GM19351 (cell line): ENCODE measurements around the gene NUP37.
"Not testable (repeated sequence)": the region's sequence is repeated elsewhere in the genome, so short reads cannot be mapped to it uniquely, and the experiment has no call there.

Source experiments
- ATAC-seq: cut with Tn5 transposase; IDR thresholded peaks from one replicate; pipeline ENCODE4 v1.9.1; 2021; ENCODE audit warnings: mild to moderate bottlenecking, moderate library complexity; ENCODE audit not compliant: unreplicated experiment

NUP37 gene, protein sequence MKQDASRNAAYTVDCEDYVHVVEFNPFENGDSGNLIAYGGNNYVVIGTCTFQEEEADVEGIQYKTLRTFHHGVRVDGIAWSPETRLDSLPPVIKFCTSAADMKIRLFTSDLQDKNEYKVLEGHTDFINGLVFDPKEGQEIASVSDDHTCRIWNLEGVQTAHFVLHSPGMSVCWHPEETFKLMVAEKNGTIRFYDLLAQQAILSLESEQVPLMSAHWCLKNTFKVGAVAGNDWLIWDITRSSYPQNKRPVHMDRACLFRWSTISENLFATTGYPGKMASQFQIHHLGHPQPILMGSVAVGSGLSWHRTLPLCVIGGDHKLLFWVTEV

DNA sequence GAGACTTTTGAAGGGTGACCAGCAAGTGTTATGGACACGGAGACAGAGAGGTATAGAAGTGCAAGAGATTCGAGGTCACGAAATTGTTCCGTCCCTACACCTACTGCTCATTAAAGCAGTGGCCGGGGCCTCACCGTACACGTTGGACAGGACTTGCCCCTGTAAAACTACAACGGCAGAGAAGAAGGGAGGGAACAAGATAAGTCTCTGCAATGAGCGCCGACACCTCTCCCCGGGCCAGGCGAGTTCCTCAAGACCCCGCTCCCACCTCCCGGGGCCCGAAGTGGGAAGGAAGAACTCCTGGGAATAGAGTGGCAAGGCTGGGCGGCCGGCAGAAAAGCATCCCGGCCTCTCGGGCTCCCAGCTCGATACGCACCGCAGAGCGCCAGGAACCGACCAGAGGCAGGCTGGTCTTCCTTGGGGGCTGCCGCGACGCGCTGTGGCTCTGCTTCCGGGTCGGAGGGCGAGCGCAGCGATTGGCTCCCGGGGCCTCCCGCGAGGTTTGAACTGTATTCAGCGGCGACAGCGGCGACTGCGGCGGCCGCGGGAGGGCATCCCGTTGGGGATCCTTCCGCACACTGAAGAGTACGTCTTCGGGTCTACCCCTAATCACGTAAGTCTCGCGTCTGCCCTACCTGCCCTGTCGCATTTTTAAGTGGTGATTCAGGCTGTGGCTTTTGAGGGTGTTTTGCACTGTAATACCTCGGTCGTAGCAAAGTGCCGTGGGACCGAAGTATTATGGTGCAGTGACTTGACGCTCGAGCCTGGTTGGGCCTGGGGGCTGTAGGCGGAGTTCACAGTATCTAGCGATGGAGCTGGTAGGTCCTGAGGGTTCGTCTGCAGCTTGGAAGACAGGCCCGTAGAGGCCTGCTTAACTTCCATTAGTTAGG, at the start of gene NUP37, which contains the start of gene PARPBP:
Gene NUP37, minus strand, starts transcription at position 441 of the 890 bp plus-strand sequence. CDS start 1,596 bp downstream, outside the sequence.
Gene PARPBP, plus strand, starts transcription at position 510 of the 890 bp plus-strand sequence. CDS start 3,706 bp downstream, outside the sequence.
- ATAC-seq: peak; percentile 93

DNA sequence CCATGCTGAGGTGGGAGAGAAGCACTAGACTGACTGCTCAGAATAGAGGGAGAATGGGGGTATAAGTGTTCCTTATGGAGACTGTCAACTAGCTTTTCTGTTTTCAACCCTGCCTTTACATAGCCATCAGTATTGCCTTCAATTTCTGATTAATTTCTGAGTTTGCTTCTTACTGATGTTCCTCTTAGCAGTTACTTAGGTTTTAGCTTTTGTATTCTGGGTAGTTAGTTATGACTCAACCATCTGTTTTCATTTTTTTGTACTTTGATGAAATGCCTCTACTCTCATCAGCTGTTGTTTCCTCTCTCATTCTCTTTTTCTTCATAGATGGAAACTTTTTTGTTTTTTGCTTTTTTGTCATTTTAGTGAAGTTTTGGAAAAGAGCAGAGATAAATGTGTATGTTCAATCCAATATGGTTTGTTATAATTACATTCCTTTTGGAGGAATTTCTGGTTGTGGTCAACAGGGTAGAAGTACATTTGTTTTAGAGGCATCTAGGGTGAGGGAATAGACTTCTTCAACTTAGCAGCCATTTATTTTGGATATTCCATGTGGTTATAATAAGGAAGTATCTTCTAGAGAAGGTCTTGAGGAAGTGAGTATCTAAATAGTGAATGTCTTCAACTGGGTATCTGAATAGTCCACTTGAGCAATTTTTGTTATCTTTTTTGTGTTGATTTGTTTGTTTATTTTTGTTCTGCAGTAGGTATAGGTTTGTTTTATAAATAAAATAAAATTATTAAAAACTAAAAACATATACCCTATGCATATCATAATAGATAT, 48.1 kb upstream of the NUP37 start:
- peak; percentile 82 for ATAC-seq

DNA sequence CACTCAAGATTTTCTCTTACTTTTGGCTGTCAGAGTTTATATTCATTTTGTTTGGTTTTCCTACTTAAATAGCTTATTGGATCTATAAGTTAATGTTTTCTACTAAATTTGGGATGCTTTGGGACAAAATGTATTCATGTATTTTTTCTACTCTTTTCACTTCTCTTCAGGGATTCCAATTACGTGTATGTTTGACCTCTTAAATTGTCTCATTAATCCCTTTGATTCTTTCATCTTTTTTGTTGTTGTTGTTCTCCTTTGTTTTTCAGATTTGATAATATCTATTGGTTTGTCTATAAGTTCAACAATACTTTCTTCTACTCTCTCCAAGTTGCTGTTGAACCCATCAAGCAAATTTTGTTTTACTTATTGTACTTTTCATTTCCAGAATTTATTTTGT, 43.5 kb upstream of the NUP37 start:
- ATAC-seq: no peak

DNA sequence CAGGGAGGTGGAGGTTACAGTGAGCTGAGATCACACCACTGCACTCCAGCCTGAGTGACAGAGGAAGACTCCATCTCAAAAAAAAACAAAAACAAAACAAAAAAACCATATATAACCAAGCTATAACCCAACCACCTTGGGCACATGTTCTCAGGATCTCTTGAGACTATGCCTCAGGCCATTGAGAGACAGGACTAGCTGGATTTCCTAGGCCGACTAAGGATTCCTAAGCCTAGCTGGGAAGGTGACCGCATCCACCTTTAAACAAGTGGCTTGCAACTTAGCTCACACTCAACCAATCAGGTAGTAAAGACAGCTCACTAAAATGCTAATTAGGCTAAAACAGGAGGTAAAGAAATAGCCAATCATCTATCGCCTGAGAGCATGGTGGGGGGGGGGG, 35.3 kb upstream of the NUP37 start:
- not testable (repeated sequence) for ATAC-seq

DNA sequence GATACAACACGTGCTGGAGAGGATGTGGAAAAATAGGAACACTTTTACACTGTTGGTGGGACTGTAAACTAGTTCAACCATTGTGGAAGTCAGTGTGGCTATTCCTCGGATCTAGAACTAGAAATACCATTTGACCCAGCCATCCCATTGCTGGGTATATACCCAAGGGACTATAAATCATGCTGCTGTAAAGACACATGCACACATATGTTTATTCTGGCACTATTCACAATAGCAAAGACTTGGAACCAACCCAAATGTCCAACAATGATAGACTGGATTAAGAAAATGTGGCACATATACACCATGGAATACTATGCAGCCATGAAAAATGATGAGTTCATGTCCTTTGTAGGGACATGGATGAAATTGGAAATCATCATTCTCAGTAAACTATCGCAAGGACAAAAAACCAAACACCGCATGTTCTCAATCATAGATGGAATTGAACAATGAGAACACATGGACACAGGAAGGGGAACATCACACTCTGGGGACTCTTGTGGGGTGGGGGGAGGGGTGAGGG, 27.2 kb upstream of the NUP37 start:
- ATAC-seq: not testable (repeated sequence)

DNA sequence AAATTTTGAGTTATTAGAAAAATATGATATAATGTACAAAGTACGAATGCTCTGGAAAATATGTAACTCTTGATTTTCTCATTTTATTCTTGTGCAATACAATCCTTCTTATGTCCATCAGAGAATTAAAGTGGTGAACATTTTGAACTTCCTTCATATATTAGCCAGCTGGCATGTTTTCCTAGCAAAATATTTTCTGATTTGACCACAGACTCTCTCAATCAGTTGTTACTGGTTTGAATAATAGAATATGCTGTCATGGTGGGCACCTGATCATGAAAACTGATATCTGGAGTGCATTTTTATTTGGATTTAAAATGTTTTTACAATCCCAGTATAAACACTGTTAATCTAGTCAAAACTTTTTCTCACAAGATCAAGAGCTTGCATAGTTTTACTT, 24.3 kb upstream of the NUP37 start:
- ATAC-seq: no peak

DNA sequence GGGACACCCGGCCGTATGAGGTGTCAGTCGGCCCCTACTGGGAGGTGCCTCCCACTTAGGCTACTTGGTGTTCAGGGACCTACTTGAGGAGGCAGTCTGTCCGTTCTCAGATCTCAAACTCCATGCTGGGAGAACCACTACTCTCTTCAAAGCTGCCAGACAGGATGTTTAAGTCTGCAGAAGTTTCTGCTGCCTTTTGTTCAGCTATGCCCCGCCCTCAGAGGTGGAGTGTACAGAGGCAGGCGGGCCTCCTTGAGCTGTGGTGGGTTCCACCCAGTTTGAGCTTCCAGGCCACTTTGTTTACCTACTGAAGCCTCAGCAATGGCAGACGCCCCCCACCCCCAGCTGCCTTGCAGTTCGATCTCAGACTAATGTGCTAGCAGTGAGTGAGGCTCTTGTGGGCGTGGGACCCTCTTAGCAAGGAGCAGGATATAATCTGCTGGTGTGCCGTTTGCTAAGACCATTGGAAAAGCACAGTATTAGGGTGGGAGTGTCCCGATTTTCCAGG, 23.0 kb upstream of the NUP37 start:
- ATAC-seq: not testable (repeated sequence)

DNA sequence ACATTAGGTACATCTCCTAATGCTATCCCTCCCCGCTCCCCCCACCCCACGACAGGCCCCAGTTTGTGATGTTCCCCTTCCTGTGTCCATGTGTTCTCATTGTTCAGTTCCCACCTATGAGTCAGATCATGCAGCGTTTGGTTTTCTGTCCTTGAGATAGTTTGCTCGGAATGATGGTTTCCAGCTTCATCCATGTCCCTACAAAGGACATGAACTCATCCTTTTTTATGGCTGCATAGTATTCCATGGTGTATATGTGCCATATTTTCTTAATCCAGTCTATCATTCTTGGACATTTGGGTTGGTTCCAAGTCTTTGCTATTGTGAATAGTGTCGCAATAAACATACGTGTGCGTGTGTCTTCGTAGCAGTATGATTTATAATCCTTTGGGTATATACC, 17.7 kb upstream of the NUP37 start:
- ATAC-seq: not testable (repeated sequence)

DNA sequence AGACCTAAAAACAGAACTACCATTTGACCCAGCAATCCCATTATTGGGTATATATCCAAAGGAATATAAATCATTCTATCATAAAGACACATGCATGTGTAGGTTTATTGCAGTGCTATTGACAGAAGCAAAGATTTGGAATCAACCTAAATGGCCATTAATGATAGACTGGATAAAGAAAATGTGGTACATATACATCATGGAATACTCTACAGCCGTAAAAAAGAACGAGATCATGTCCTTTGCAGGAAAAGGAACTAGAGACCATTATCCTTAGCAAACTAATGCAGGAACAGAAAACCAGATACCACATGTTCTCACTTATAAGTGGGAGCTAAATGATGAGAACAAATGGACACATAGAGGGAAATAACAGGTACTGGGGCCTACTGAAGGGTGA, 11.5 kb upstream of the NUP37 start:
- ATAC-seq: not testable (repeated sequence)

DNA sequence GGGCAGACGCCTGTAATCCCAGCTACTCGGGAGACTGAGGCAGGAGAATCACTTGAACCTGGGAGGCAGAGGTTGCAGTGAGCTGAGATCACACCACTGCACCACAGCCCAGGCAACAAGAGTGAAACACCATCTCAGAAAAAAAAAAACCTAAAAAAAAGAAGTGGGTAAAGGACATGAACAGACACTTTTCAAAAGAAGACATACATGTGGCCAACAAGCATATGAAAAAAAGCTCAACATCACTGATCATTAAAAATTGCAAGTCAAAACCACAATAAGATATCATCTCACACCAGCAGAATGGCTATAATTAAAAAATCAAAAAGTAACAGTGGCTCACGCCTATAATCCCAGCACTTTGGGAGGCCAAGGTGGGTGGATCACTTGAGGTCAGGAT, 10.8 kb upstream of the NUP37 start:
- ATAC-seq: not testable (repeated sequence)

DNA sequence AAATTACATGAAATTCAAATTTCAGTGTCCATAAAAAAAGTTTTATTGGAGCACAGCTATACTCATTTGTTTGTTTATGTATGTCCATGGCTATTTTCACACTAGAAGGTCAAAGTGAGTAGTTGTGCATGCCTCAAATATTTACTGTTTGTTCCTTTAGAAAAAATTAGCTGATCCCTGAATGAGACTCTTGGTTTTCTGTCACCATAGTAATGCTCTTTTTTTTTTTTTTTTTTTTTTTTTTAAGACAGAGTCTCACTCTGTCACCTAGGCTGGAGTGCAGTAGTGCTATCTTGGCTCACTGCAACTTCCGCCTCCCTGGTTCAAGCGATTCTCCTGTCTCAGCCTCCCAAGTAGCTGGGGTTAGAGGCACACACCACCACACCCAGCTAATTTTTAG, 1.4 kb upstream of the NUP37 start:
- ATAC-seq: not testable (repeated sequence)

DNA sequence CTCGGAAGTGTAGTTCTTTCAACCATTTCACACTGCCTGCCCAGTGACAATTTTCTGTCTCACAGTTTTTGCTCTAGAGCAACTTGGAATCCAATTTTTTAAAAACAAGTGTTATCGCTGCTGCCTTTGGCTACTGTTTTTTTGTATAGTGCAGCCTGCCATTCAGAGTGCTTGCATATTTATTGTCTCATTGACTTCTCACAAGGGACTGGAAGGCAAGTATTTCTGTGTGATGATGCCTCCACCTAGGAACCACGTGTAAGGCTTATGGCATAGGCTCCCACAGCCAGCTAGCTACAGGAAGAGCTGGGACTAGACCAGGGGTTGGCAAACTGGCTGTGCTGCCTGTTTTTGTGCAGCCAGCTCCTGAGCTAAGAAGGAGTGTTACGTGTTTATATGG, 972 bp upstream of the NUP37 start:
- no peak for ATAC-seq

DNA sequence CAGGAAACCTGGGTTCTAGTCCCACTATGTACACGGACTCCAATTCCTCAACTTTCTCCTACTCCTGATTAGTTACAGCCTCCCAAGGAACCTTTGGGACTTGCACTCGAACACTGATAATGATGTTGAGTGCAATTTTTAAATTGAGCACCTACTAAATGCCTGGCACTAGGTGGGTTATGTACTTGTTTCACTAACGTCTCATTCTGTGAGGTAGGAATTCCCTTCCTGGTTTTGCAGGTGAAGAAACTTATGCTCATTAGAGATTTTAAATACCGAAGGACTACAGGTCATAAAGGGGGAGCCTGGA, 605 bp upstream of the NUP37 start:
- no peak for ATAC-seq

DNA sequence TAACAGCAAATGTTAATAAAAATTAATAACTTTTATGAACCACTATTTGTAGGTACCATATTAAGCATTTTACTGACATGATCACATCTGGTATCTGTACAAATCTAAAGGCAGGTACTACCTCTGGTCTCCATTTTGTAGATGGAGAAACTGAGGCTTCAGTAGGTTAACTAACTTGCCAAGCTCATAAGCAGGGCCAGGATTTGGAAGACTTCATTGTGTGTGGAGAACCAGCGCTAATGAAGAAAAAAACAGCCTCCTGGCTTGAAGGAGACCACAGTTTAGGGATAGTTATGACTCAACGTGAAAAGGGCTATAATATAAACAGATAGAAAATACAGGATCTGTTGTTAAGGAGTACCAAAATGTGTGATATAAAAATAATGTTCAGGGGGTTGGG, 1.0 kb downstream of the NUP37 start:
- no peak for ATAC-seq

DNA sequence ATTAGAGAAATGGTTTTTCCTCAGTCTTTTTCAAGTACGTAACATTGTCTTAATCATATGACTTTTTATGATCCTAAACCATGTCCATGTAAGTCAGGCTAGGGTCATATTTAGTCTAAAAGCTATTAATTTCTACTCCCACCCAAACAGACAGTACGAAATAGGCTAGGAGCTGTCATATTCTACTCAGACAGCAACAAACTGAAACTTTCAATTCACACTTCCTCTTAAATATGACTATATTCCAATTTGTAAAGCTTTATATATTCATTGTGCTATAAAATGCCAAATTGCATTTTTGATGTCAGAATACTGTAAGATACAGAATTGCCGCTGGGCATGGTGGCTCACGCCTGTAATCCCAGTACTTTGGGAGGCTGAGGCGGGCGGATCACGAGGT, 3.5 kb downstream of the NUP37 start:
- ATAC-seq: no peak

DNA sequence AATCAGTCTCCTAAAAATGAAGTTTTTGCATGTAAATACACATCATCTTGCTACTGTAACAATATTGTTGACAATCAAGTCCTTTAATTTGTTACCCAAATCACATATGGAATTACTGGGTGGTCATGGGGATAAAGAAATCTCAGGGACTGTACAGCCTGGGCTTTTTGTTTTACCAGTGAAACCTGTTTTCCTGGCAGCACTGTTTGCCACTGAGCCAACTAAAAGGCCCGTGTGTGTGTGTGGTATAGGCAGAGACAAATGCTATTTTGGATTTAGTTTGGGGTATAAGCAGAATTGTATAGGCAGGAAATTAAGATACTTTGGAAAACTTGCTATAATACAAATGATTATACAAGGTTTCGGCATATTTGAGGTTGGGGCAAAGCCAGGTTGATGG, 5.7 kb downstream of the NUP37 start:
- no peak for ATAC-seq

DNA sequence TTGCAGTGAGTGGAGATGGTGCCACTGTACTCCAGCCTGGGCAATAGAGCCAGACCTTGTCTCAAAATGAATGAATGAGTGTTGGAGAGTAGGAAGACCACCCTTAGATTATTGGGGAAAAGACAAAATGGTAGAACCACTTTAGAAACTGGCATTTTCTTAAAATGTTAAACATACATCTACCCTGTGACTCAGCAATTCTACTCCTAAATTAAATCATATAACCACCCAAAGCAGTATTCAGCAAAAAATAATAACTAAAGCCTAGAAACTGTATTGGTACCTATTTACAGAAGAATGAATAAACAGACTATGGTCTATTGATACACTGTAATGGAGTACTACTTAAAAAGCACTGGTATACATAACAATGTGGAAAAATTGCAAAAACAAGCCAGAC, 9.1 kb downstream of the NUP37 start:
- no peak for ATAC-seq

DNA sequence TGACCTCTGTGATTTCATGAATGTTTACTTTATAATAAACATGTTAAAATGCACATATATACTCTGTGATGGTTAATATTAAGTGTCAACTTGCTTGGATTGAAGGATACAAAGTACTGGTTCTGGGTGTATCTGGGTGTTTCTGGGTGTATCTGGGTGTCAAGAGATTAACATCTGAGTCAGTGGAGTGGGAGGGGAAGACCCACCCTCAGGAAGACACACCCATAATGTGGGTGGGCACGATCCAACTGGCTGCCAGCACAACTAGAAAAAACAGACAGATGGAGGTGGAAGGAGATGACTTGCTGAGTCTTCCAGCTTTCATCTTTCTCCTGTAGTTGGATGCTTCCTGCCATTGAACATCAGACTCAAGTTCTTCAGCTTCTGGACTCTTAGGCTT, 11.9 kb downstream of the NUP37 start:
- no peak for ATAC-seq

DNA sequence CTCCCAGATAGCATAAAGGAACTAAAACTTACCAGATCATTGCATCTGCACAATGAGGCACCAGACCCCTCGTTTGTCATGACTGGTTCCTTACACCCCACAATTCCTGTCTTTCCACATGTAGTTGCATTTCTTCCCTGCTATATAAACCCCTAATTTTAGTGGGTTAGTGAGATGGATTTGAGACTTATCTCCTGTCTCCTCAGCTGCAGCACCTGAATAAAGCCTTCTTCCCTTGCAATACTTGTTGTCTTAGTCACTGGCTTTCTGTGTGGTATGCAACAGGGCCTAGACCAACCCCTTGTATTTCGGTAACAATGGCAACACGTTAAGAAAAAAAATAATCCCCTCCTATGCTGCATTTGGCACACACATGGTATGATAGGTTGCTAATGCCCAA, 13.0 kb downstream of the NUP37 start:
- ATAC-seq: no peak

DNA sequence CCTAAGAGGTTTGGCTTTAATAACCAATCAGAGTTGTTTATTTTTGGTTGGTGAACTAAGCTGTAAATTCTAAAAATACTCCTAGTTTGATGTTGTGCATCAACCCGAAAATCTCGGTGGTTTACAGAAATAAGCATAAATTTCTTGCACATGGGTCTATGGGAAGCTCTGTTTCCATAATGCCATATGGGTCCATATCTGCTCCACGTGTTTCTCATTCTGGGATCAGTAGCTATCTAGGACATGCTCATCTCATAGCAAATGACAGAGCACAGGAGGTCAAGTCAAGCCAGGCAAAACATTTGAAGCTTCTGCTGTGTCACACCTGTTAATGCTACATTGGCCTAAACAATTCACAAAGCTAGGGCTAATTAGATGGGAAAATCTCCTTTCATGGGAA, 23.1 kb downstream of the NUP37 start:
- ATAC-seq: no peak
